ENCODE measurements around the gene NFU1.
A peak's percentile ranks its signal among the peaks of the same experiment; 100 is the strongest.

Gene NFU1

GRCh38 chr2:69456950-69457445, 19.8 kb upstream of the NFU1 start:
- no peaks in the 10 kb centered on the region for H3K4me1 ChIP-seq (ENCODE audit: insufficient read depth, low read length)
- H3K9me3 ChIP-seq (ENCODE audit: insufficient read depth, low read length, severe bottlenecking), result no peaks in the 10 kb centered on the region
- no peak for DNase-seq
- no peak overlapping the region for H3K9ac ChIP-seq (ENCODE audit: low read depth, low read length)
- no peak overlapping the region for H3K4me2 ChIP-seq (ENCODE audit: insufficient read depth, low read length)
- H3K4me3 ChIP-seq (ENCODE audit: low read depth in 1 of 2, low read length in 2 of 2), result no peak overlapping the region
- 0 out of 3 replicates have a peak, but pooled peaks have one; percentile 28 for ATAC-seq (ENCODE audit: insufficient read depth, low read depth)
- TF ChIP-seq EZH2 (IDR thresholded peaks at IDR 0.05; ENCODE audit: borderline replicate concordance, low read depth, low read length, severe bottlenecking) (no peak), CTCF (IDR thresholded peaks at IDR 0.05; ENCODE audit: borderline replicate concordance, extremely low read depth, low read length, poor library complexity, severe bottlenecking) (no peak)
- no peaks in the 10 kb centered on the region for H3K79me2 ChIP-seq (ENCODE audit: insufficient read depth, low read length)
- H4K20me1 ChIP-seq (ENCODE audit: insufficient read depth, low read length), result no peaks in the 10 kb centered on the region
- H3K27me3 ChIP-seq (ENCODE audit: insufficient read depth, low read length, poor library complexity), result no peaks in the 10 kb centered on the region
- H3K27ac ChIP-seq (ENCODE audit: low read length), result no peak overlapping the region
- H3K36me3 ChIP-seq (ENCODE audit: insufficient read depth, low read length), result peaks cover 8% of the 10 kb centered on the region; the same call in 1 of the 2 replicates
- no peak overlapping the region for H2AFZ ChIP-seq (ENCODE audit: low read depth, low read length)

- Histone ChIP-seq H3K27me3 (ENCODE audit: insufficient read depth, low read length, poor library complexity) (no peaks in the 10 kb centered on the region), H3K4me2 (ENCODE audit: insufficient read depth, low read length) (no peak overlapping the region), H3K9ac (ENCODE audit: low read depth, low read length) (no peak overlapping the region), H3K27ac (ENCODE audit: low read length) (no peak overlapping the region), H4K20me1 (ENCODE audit: insufficient read depth, low read length) (no peaks in the 10 kb centered on the region), H3K4me1 (ENCODE audit: insufficient read depth, low read length) (no peaks in the 10 kb centered on the region), H2AFZ (ENCODE audit: low read depth, low read length) (no peak overlapping the region), H3K36me3 (ENCODE audit: insufficient read depth, low read length) (peaks cover 8% of the 10 kb centered on the region; the same call in 1 of the 2 replicates), H3K9me3 (ENCODE audit: insufficient read depth, low read length, severe bottlenecking) (no peaks in the 10 kb centered on the region), H3K4me3 (ENCODE audit: low read depth in 1 of 2, low read length in 2 of 2) (no peak overlapping the region), H3K79me2 (ENCODE audit: insufficient read depth, low read length) (no peaks in the 10 kb centered on the region)
- no peak for TF ChIP-seq EZH2 (IDR thresholded peaks at IDR 0.05; ENCODE audit: borderline replicate concordance, low read depth, low read length, severe bottlenecking)
- no peak for TF ChIP-seq CTCF (IDR thresholded peaks at IDR 0.05; ENCODE audit: borderline replicate concordance, extremely low read depth, low read length, poor library complexity, severe bottlenecking)
- no peak for ATAC-seq (ENCODE audit: insufficient read depth, low read depth)
- no peak for DNase-seq
Measured at GRCh38 chr2:69456154-69456553, 18.9 kb upstream of the NFU1 start.

GRCh38 chr2:69454976-69455375, 17.7 kb upstream of the NFU1 start:
- Histone ChIP-seq H3K9ac (ENCODE audit: low read depth, low read length) (no peak overlapping the region), H3K79me2 (ENCODE audit: insufficient read depth, low read length) (no peaks in the 10 kb centered on the region), H4K20me1 (ENCODE audit: insufficient read depth, low read length) (no peaks in the 10 kb centered on the region), H3K27ac (ENCODE audit: low read length) (no peak overlapping the region), H3K27me3 (ENCODE audit: insufficient read depth, low read length, poor library complexity) (no peaks in the 10 kb centered on the region), H2AFZ (ENCODE audit: low read depth, low read length) (no peak overlapping the region), H3K9me3 (ENCODE audit: insufficient read depth, low read length, severe bottlenecking) (no peaks in the 10 kb centered on the region), H3K4me3 (ENCODE audit: low read depth in 1 of 2, low read length in 2 of 2) (no peak overlapping the region), H3K4me1 (ENCODE audit: insufficient read depth, low read length) (no peaks in the 10 kb centered on the region), H3K36me3 (ENCODE audit: insufficient read depth, low read length) (no peaks in the 10 kb centered on the region), H3K4me2 (ENCODE audit: insufficient read depth, low read length) (no peak overlapping the region)
- no peak for TF ChIP-seq EZH2 (IDR thresholded peaks at IDR 0.05; ENCODE audit: borderline replicate concordance, low read depth, low read length, severe bottlenecking)
- no peak for TF ChIP-seq CTCF (IDR thresholded peaks at IDR 0.05; ENCODE audit: borderline replicate concordance, extremely low read depth, low read length, poor library complexity, severe bottlenecking)
- ATAC-seq (ENCODE audit: insufficient read depth, low read depth) (no peak), DNase-seq (no peak)
